ENCODE data around the gene HSPG2.
"Not testable (repeated sequence)": the region's sequence is repeated elsewhere in the genome, so short reads cannot be mapped to it uniquely, and the experiment has no call there.

The HSPG2 gene

GRCh38 chr1:21783679-21784603 lies 153.2 kb downstream of the HSPG2 start:
- no peak for DNase-seq

DNA sequence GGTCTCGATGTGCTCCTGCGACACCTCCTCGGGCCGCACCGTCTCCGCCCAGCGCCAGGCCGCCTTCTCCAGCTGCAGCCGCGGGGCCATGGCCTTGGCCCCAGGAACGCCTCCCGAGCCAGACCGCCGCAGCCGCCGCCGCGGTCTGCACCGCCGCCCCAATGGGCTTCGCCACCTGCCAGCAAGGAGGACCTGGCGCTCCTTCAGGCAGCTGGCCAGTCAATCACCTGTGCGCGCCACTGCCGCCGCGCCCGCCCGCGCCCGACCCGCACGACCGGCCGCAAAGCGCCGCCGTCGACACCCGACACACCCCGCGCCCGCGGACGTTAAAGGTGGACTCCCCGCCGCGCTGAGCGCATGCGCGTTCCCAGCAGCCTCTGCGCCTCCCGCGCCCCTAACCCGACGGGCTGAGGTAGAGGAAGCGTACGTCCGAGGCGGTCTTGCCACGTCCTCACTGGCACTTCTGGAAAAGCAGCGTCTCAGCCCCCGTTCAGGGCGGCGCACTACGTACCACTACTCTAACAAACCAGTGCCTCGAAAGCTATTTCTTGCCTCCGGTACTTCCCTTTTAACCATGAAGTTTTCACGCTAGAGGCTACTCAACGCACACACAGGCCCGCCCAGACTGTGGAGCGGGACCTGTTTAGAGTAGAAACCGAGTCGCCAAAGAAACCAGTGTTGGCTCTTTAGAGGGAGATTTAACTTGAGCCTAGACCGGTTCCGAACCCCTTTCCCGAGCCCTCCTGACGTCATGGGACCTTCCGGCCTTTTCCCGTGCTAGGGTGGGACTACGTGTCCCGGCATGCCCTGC lies 154.0 kb downstream of the HSPG2 start, which contains the start of gene USP48:
USP48 (minus strand) TSS at position 282 of the 811 bp plus-strand sequence; CDS start at position 90, 192 bp downstream.
- DNase-seq, result peak; percentile 97 to 98

- DNase-seq, result peak; percentile 56 to 72
Observed at GRCh38 chr1:21782349-21782867, 154.7 kb downstream of the HSPG2 start.

- no peak for DNase-seq
Observed at GRCh38 chr1:21781815-21782348, 155.2 kb downstream of the HSPG2 start.

DNA sequence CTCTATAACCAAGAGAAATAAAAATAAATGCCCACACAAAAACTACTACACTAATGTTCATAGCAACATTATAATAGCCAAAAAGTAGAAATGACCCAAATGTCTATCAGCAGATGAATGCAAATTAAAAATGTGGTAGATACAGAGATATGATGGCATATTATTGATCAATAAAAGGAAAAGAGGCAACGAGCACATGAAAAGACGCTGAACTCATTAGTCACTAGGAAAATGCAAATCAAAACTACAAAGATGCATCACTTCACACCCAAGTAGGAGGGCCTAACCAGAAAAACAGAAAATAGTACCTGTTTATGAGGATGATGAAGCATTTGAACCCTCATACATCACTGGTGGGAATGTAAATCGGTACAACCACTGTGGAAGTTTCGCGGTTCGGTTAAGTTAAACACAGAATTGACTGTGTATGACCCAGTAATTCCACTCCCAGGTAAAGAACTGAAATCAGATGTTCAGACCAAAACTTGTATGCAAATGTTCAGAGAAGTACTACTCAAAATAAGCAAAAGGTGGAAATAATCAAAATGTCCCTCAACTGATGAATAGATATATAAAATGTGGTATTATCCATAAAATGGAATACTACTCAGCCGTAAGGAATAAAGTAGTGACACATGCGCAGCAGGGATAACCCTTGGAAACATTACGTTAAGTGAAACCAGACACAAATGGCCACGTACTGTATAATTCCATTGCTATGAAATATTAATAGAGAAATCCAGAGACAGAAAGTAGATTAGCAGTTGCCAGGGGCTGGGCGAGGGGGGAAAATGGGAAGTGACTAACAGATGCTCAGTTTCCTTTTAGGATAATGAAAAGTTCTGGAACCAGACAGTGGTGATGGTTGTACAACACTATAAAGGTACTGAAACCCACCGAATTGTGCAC lies 157.2 kb downstream of the HSPG2 start:
- peak in 1 of 2 donors; percentile 31 for DNase-seq

DNA sequence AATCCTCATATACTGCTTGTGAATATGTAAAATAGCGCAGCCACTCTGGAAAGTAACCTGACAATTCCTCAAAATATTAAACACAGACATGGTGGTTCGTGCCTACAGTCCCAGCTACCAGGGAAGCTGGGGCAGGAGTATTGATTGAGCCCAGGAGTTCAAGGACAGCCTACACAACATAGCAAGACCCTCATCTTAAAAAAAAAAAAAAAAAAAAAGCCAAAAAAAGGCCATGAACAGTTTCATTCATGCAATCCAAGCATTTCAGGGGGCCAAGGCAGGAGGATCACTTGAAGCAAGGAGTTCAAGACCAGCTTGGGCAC lies 158.7 kb downstream of the HSPG2 start:
- no peak for DNase-seq

GRCh38 chr1:21776925-21777324 lies 160.2 kb downstream of the HSPG2 start:
- DNase-seq, result not testable (repeated sequence)

GRCh38 chr1:21775985-21776562 lies 161.0 kb downstream of the HSPG2 start:
- no peak for DNase-seq

DNA sequence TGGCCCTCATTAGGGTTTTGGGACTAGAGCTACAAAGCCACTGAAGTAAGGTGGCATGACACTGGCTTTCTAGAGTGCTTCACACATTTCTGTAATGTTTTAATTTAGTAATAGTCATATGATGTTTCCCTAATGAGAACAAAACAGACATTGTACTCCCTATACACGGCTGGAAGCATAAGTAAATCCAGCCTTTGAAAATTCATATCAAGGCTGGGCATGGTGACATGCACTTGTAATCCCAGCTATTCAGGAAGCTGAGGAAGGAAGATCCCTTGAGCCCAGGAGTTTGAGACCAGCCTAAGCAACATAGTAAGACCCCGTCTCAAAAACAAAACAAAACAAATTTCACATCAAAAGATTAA lies 161.6 kb downstream of the HSPG2 start:
- DNase-seq, result no peak

GRCh38 chr1:21774835-21775549 lies 162.1 kb downstream of the HSPG2 start:
- no peak for DNase-seq

DNA sequence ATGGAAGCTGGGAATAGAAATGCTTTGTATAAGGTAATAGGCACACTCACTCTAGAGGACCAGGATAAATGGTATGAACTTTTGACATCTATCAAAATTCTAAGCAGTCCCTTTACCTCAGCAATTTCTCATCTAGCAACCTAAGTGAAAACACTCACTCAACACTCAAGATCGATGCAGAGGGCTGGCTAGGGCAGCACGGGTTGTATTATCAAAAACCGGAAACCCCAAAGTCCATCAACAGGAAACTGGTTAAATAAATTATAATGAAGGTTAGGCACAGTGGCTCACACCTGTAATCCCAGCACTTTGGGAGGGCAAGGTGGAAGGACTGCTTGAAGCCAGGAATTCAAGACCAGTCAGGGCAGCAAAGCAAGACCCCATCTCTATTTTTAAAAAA lies 163.5 kb downstream of the HSPG2 start:
- DNase-seq, result peak in 1 of 2 donors; percentile 42

All from CD4-positive, alpha-beta T cell treated with Interleukin-4 for 1 hour (primary cell).